Uterus (tissue), 4 donors: ENCODE data around the gene EFNA3. TPM values are rescaled to one million over a fixed set of nuclear protein-coding genes. Genes with fewer than 3 reads are reported as not detected.

ENCODE experiments used
- DNase-seq, 2 donors: peaks; one replicate each; pipeline ENCODE4 v3.0.0-alpha.2; 2019 to 2020
- H3K27ac ChIP-seq, 2 donors: fragments of 200-600 bp; sonication (generic); 1 replicate in 1 of 2; 2 replicates in 1 of 2; pipeline ENCODE4 v1.5.1; 2016 to 2018
- H3K27me3 ChIP-seq, 2 donors: fragments of 200-600 bp; sonication (generic); one replicate each; pipeline ENCODE4 v1.5.1; 2018 to 2019; ENCODE audit warnings: control low read depth in 1 of 2
- H3K36me3 ChIP-seq, 2 donors: fragments of 200-600 bp; sonication (generic); one replicate each; pipeline ENCODE4 v1.5.1; 2019; ENCODE audit warnings: control low read depth in 1 of 2
- H3K4me1 ChIP-seq, 2 donors: fragments of 200-600 bp; sonication (generic); one replicate each; pipeline ENCODE4 v1.5.1; 2018 to 2019; ENCODE audit warnings: control low read depth in 1 of 2
- H3K4me3 ChIP-seq, 2 donors: fragments of 200-600 bp; sonication (generic); 1 replicate in 1 of 2; 2 replicates in 1 of 2; pipeline ENCODE4 v1.5.1; 2018 to 2019; ENCODE audit warnings: mild to moderate bottlenecking in 1 of 2
- H3K9me3 ChIP-seq, 2 donors: fragments of 200-600 bp; sonication (generic); one replicate each; pipeline ENCODE4 v1.5.1; 2019; ENCODE audit warnings: control low read depth in 1 of 2
- POLR2A ChIP-seq, 2 donors: fragments of 450-650 bp; IDR thresholded peaks; one replicate each; pipeline ENCODE4 v1.6.1; 2016; ENCODE audit warnings: antibody characterized with exemption in 2 of 2, mild to moderate bottlenecking in 1 of 2, moderate library complexity in 1 of 2
- intact Hi-C: fragments of 100-400 bp; cut with DNase I; formaldehyde crosslinking; loops from one replicate; pipeline ENCODE4 v1.15.1; 2023; ENCODE audit warnings: low total_unique reads
- small RNA-seq: library from RNA; depleted of rRNA; stranded (forward); fragments of <200 nt; gene quantifications from one replicate; pipeline ENCODE3, GENCODE V24; 2016
- total RNA-seq, 4 donors: library from RNA; depleted of rRNA in 3 of 4; stranded (reverse); fragments of >200 nt in 3 of 4; gene quantifications; one replicate each; pipeline versions ENCODE4 v1.1.0 to v1.2.4, GENCODE V29; 2014 to 2023
- TF ChIP-seq, protein P1 (sequence below), 4 experiments: fragments of 200-600 bp in 2 of 4; fragments of 450-650 bp in 2 of 4; sonication (generic) in 2 of 4; IDR thresholded peaks; one replicate each; pipeline ENCODE4 v1.5.1; 2016 to 2019; ENCODE audit warnings: antibody characterized with exemption in 4 of 4, mild to moderate bottlenecking in 2 of 4, moderate library complexity in 1 of 4
- donor health status: DM: yes; HTN: yes; CAD: no.

EFNA3 gene
- total RNA-seq, 4 donors from 2014 or later, result 3.2 to 7.6 (median 3.3) TPM; not detected in 1

DNA sequence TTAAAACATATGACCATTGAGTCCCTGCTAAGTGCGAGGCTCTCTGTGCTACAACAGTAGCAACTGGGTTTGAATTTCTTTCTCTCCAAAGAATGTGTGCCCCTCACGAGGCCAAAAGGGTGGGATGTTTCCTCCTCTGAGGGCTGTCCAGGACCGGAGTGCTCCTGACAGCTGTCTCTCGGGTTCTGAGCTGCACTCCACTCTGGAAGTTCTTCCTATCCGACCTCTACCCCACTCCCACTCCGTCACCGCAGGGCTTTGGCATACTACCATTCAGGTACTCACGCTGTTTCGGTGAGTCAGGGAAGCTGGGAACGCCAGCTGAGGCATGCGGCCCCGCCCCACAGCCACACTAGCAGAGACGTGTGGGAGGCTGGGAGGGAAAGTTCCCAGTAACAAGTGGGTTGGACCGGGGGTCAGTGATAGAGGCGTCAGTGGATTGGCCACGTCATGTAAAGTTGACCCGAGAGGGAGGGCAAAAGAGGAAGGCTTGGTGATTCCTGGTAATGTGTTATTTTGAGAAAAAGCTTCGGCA is 56.3 kb downstream of the EFNA3 start:
- Histone ChIP-seq H3K27ac (peak overlapping the region; percentile 94 to 95), H3K36me3 (no peaks in the 10 kb centered on the region), H3K4me3 (peak overlapping the region; percentile 60 to 65), H3K4me1 (peaks cover 0 to 12% of the 10 kb centered on the region in 2 donors), H3K9me3 (no peaks in the 10 kb centered on the region), H3K27me3 (no peaks in the 10 kb centered on the region)
- peak in 1 of 2 donors; percentile 28 for TF ChIP-seq POLR2A (IDR thresholded peaks at IDR 0.05)
- TF ChIP-seq, protein P1, sequence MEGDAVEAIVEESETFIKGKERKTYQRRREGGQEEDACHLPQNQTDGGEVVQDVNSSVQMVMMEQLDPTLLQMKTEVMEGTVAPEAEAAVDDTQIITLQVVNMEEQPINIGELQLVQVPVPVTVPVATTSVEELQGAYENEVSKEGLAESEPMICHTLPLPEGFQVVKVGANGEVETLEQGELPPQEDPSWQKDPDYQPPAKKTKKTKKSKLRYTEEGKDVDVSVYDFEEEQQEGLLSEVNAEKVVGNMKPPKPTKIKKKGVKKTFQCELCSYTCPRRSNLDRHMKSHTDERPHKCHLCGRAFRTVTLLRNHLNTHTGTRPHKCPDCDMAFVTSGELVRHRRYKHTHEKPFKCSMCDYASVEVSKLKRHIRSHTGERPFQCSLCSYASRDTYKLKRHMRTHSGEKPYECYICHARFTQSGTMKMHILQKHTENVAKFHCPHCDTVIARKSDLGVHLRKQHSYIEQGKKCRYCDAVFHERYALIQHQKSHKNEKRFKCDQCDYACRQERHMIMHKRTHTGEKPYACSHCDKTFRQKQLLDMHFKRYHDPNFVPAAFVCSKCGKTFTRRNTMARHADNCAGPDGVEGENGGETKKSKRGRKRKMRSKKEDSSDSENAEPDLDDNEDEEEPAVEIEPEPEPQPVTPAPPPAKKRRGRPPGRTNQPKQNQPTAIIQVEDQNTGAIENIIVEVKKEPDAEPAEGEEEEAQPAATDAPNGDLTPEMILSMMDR (IDR thresholded peaks at IDR 0.05), result no peak
- intact Hi-C loops, result no loop called here
- peak; percentile 91 to 94 for DNase-seq

DNA sequence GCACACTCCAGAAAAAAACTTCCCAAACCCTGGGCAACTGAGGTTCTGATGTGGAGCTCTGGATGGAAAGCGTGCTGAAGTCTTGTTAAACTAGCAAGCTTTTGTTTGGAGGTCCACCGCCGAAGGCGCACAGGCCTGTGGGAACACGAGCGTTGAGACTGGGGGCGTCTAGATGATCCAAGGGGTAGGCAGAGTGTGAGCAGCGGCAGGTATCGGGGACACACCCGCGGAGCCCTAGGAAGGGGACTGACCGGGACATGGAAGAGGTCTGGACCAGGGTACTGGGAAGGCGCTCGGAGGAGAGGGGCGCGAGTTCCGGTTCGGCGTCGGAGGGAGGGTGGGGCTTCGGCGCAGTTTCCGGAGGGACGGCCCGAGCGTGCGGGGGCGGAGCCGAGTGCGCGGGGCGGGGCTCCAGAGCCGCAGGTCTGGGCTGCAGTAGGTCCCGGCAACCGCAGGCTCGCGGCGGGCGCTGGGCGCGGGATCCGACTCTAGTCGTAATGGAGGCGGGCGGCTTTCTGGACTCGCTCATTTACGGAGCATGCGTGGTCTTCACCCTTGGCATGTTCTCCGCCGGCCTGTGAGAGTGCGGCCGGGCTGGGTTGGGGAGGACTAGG is 56.9 kb downstream of the EFNA3 start, which contains the start of gene SLC50A1:
Gene SLC50A1 (plus strand): TSS at position 438 of the 614 bp plus-strand sequence. CDS start 60 bp downstream, at position 498.
- DNase-seq, result peak; percentile 93 to 96
- intact Hi-C loops, result no loop called here
- Histone ChIP-seq H3K4me1 (peaks cover 0 to 8% of the 10 kb centered on the region in 2 donors), H3K9me3 (no peaks in the 10 kb centered on the region), H3K36me3 (no peaks in the 10 kb centered on the region), H3K27me3 (no peaks in the 10 kb centered on the region), H3K27ac (peak within 1 kb of the TSS; percentile 94 to 95), H3K4me3 (peak within 1 kb of the TSS; percentile 60 to 65)
- peak; percentile 83 to 95 for TF ChIP-seq POLR2A (IDR thresholded peaks at IDR 0.05)
- TF ChIP-seq, protein P1 (IDR thresholded peaks at IDR 0.05), result peak in 3 of 4 experiments; percentile 45 to 86 (median 56)

DNA sequence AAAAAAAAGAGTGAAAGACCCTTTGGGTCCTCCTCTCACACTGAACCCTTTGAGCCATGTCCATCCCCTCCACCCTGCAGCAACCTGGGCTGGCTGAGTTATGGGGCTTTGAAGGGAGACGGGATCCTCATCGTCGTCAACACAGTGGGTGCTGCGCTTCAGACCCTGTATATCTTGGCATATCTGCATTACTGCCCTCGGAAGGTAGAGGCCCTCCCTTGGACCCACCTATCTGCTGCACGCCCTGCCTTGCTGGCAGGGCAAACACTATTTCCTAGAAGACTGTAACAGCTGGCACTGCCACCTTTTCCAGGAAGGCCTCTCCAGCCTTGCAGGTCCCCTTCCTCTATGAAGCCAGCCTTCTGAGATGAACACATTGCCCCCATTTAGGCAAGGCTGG is 58.1 kb downstream of the EFNA3 start:
- TF ChIP-seq, protein P1 (IDR thresholded peaks at IDR 0.05), result no peak
- TF ChIP-seq POLR2A (IDR thresholded peaks at IDR 0.05), result no peak
- intact Hi-C loops, result no loop called here
- H3K9me3 ChIP-seq, result no peaks in the 10 kb centered on the region
- H3K27me3 ChIP-seq, result no peaks in the 10 kb centered on the region
- H3K36me3 ChIP-seq, result no peaks in the 10 kb centered on the region
- peak overlapping the region; percentile 60 to 65 for H3K4me3 ChIP-seq
- DNase-seq, result no peak
- H3K27ac ChIP-seq, result peak overlapping the region; percentile 14 to 94
- peaks cover 0 to 8% of the 10 kb centered on the region in 2 donors for H3K4me1 ChIP-seq

Small RNAs within 50 kb of the gene (small RNA-seq; reads per million reads assigned to genes)
- gene RF00019, result not detected

Other genes starting within 250 kb of the EFNA3 start
- gene KCNN3, start 208.6 kb upstream of the EFNA3 start, total RNA-seq, result 10 to 100 TPM in 3 of 4 donors, 1 to 10 TPM in 1; 7.1 to 35.5 (median 12.1) TPM
- 10 to 100 TPM in 1 of 4 donors, 1 to 10 TPM in 3; 2.6 to 21.2 (median 6.4) TPM for gene PMVK, start 142.1 kb upstream of the EFNA3 start, total RNA-seq
- gene PBXIP1, start 122.7 kb upstream of the EFNA3 start, total RNA-seq, result 100 to 1,000 TPM in 1 of 4 donors, 10 to 100 TPM in 3; 34.4 to 151 (median 88.6) TPM
- gene PYGO2, start 117.1 kb upstream of the EFNA3 start, total RNA-seq, result 10 to 100 TPM in 3 of 4 donors, 1 to 10 TPM in 1; 10.0 to 36.4 (median 15.9) TPM
- 100 to 1,000 TPM in 2 of 4 donors, 10 to 100 TPM in 2; 93.5 to 149 (median 101) TPM for gene SHC1, start 108.1 kb upstream of the EFNA3 start, total RNA-seq
- 10 to 100 TPM; 14.1 to 52.7 (median 22.8) TPM for gene CKS1B, start 104.2 kb upstream of the EFNA3 start, total RNA-seq
- gene FLAD1, start 95.5 kb upstream of the EFNA3 start, total RNA-seq, result 10 to 100 TPM; 12.6 to 33.8 (median 20.7) TPM
- under 1 TPM in 1 of 4 donors, not detected in 3; 0.83 TPM for gene LENEP, start 85.3 kb upstream of the EFNA3 start, total RNA-seq
- gene ZBTB7B, start 76.0 kb upstream of the EFNA3 start, total RNA-seq, result 10 to 100 TPM in 2 of 4 donors, 1 to 10 TPM in 2; 3.8 to 53.4 (median 11.9) TPM
- gene DCST2, start 45.1 kb upstream of the EFNA3 start, total RNA-seq, result 1 to 10 TPM in 1 of 4 donors, under 1 TPM in 1, not detected in 2; 0.07 to 1.6 TPM
- 1 to 10 TPM in 2 of 4 donors, not detected in 2; 1.1 to 3.5 TPM for gene DCST1, start 45.0 kb upstream of the EFNA3 start, total RNA-seq
- gene ADAM15, start 27.5 kb upstream of the EFNA3 start, total RNA-seq, result 100 to 1,000 TPM in 3 of 4 donors, 10 to 100 TPM in 1; 58.6 to 270 (median 153) TPM
- gene EFNA4, start 15.1 kb upstream of the EFNA3 start, total RNA-seq, result 1 to 10 TPM in 2 of 4 donors, not detected in 2; 8.0 to 8.4 TPM
- gene EFNA1, start 49.0 kb downstream of the EFNA3 start, total RNA-seq, result 10 to 100 TPM; 22.3 to 58.5 (median 36.5) TPM
- 10 to 100 TPM in 3 of 4 donors, under 1 TPM in 1; 0.26 to 24.0 (median 21.8) TPM for gene SLC50A1, start 57.0 kb downstream of the EFNA3 start, total RNA-seq
- 10 to 100 TPM; 36.1 to 94.4 (median 85.4) TPM for gene DPM3, start 61.7 kb downstream of the EFNA3 start, total RNA-seq
- 100 to 1,000 TPM in 1 of 4 donors, 10 to 100 TPM in 2, 1 to 10 TPM in 1; 1.5 to 200 (median 62.5) TPM for gene KRTCAP2, start 94.5 kb downstream of the EFNA3 start, total RNA-seq
- 1 to 10 TPM in 3 of 4 donors, under 1 TPM in 1; 0.26 to 4.6 (median 2.5) TPM for gene TRIM46, start 95.0 kb downstream of the EFNA3 start, total RNA-seq
- 100 to 1,000 TPM in 1 of 4 donors, 10 to 100 TPM in 3; 11.8 to 101 (median 38.3) TPM for gene THBS3, start 129.1 kb downstream of the EFNA3 start, total RNA-seq
- 10 to 100 TPM in 3 of 4 donors, 1 to 10 TPM in 1; 9.7 to 62.4 (median 26.0) TPM for gene MTX1, start 129.9 kb downstream of the EFNA3 start, total RNA-seq
- 10 to 100 TPM in 2 of 4 donors, 1 to 10 TPM in 2; 5.3 to 28.2 (median 11.7) TPM for gene ENTREP3, start 176.6 kb downstream of the EFNA3 start, total RNA-seq
- gene SCAMP3, start 183.5 kb downstream of the EFNA3 start, total RNA-seq, result 10 to 100 TPM in 3 of 4 donors, 1 to 10 TPM in 1; 10.0 to 44.4 (median 29.2) TPM
- 10 to 100 TPM; 25.4 to 75.3 (median 39.3) TPM for gene CLK2, start 194.7 kb downstream of the EFNA3 start, total RNA-seq
- 1 to 10 TPM in 2 of 4 donors, not detected in 2; 4.2 to 5.5 TPM for gene HCN3, start 198.6 kb downstream of the EFNA3 start, total RNA-seq
- under 1 TPM in 1 of 4 donors, not detected in 3; 0.21 TPM for gene PKLR, start 222.6 kb downstream of the EFNA3 start, total RNA-seq
- gene FDPS, start 230.0 kb downstream of the EFNA3 start, total RNA-seq, result 100 to 1,000 TPM in 2 of 4 donors, 10 to 100 TPM in 2; 23.8 to 113 (median 99.6) TPM
- gene RUSC1, start 242.1 kb downstream of the EFNA3 start, total RNA-seq, result 10 to 100 TPM; 13.8 to 49.1 (median 35.9) TPM